Right forelimb (tissue), 1 donor: ENCODE data around the gene KCNG4.
"Not testable (repeated sequence)": the region's sequence is repeated elsewhere in the genome, so short reads cannot be mapped to it uniquely, and the experiment has no call there.

Experiments used
- DNase-seq: peaks from one replicate; pipeline ENCODE4 v3.0.0-alpha.2; 2018

Gene KCNG4

DNA sequence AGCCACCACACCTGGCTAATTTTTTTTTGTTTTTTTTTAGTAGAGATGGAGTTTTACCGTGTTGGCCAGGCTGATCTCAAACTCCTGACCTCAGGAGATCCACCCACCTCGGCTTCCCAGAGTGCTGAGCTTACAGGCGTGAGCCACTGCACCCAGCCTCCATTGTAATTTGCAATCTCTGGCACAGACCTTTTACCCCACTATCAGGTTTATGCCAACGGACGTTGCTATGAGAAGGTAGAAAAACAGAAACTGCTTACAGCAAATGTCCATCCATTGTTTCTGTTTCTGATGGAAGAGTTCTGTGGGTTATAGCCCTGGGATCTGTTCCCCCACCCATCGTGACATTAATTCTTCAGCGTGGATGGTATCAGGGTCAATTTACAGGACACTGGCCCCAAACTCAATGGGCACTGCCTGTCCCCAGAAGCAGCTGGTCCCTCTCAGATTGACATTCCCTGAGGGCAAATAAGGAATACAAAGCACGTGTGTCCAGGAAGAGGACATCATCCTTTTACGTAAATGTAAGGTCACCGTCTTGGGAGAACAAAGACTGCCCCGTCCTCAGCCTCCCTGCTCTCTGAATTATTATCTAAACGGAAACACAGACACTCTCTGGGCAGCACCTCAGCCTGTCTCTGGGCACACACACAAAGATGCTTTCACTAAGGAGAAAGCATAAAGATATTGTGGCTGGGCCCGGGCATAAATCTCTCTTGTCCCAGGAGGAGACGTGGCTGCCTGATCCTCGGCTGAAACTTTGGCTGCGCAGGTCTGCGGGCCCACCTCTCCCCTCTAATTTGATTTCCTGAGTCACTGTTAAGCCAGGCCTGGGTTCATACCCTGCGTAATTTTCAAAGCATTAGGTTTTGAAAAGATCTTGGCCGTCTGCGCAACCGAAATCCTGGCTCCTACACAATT lies 5.2 kb downstream of the KCNG4 start:
- DNase-seq = peak; percentile 57

DNA sequence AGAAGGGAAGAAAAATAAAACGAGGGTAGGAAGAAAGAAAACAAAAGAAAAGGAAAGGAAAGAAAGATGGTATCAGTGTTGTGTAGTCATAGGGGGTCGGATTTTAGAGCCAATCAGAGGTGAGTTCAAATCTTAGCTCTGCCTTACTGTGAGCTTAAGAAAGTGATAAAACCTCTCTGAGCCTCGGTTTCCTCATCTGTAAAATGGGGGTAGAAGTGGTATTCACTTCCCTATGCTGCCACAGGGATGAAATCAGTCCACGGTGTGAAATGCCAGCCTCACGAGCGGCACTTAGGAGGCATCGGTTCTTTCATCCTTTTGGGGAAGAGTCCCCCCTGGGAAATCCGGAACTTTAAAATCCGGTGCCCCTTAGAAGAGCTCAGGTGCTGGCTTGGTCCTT lies 6.1 kb downstream of the KCNG4 start:
- DNase-seq = no peak

GRCh38 chr16:84232969-84233368 lies 6.8 kb downstream of the KCNG4 start:
- DNase-seq = no peak

- DNase-seq = no peak
These were observed 7.8 kb downstream of the KCNG4 start for GRCh38 chr16:84232060-84232459.

DNA sequence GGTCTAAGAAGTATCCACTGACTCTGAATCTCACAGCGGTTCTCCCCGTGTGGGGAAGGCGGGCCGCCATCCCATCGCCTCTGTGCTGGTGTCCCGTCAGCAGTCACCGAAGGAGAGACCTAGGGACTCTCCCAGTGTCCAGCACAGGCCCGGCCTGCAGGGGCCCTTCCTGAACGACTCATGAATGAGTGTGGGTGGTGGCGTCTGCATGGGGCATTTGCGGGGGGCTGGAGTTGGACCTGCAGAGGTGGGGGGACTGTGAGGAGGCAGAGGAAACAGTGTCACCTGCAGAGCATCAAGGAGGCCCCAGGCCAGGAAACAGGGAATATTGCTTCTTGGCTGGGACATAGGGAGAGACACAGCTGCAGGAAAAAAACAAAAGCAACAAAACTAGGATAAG lies 10.3 kb downstream of the KCNG4 start:
- DNase-seq = no peak

- DNase-seq = peak; percentile 74
These were observed 11.5 kb downstream of the KCNG4 start for GRCh38 chr16:84228256-84228838.

GRCh38 chr16:84227548-84227947 lies 12.3 kb downstream of the KCNG4 start:
- no peak for DNase-seq

DNA sequence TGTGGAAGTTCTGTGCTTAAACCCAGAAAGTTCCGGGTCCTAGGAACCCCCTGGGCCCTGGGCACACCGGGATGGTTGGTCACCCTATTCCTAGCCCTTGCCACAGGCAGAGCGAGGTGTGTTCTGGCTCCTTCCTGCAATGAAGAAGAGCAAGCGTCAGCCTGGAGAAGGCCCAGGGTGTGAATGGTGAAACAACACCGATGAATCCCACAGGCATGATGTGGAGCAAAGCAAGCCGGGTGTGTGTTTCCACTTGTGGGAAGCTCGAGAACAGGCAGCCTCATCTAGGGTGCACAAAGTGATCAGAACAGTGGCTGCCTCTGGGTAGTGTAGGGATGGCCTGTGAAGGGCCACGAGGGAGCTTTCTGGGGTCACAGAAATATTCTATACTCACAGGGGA lies 13.8 kb downstream of the KCNG4 start:
- DNase-seq = no peak

GRCh38 chr16:84225571-84225970 lies 14.2 kb downstream of the KCNG4 start:
- DNase-seq = no peak

GRCh38 chr16:84225126-84225525 lies 14.7 kb downstream of the KCNG4 start:
- no peak for DNase-seq

GRCh38 chr16:84224554-84224953 lies 15.3 kb downstream of the KCNG4 start:
- no peak for DNase-seq

DNA sequence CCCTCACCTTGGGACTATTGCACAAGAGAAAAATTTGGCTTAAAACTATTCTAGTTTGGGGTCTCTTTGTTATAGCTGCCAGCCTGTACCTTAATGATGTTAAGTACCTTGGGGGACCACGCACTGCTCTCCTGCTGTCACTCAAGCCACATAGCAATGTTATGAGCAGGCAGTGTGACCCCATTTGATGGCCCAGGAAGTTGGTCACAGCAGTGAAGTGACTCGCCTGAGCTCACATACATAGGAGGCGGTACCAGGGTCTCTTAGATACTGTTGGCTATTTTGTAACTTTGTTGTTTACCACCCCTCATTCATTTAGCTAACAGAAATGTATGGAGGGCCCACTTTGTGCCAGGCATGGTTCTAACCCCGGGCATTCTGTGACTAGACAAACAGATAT lies 16.4 kb downstream of the KCNG4 start:
- no peak for DNase-seq

GRCh38 chr16:84220851-84221250 lies 19.0 kb downstream of the KCNG4 start:
- no peak for DNase-seq

DNA sequence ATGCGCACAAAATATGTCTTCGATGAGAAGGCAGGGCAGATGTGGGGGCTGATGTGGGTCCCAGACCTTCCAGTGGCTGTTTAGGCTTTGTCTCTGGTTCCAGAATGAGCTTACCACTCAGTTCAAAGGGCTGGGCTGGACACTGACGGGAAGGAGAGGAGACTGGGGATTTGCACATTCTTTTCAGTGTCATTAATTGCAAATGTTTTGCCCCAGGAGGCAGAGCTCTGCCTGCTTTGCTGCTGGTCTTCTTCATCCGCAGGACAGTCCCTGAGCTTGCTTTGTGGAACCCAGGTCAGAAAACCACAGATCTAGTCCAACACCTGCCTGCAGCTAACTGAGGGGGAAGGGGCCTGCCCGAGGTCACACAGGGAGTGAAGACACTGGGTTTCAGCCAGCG lies 20.9 kb downstream of the KCNG4 start:
- DNase-seq = no peak

DNA sequence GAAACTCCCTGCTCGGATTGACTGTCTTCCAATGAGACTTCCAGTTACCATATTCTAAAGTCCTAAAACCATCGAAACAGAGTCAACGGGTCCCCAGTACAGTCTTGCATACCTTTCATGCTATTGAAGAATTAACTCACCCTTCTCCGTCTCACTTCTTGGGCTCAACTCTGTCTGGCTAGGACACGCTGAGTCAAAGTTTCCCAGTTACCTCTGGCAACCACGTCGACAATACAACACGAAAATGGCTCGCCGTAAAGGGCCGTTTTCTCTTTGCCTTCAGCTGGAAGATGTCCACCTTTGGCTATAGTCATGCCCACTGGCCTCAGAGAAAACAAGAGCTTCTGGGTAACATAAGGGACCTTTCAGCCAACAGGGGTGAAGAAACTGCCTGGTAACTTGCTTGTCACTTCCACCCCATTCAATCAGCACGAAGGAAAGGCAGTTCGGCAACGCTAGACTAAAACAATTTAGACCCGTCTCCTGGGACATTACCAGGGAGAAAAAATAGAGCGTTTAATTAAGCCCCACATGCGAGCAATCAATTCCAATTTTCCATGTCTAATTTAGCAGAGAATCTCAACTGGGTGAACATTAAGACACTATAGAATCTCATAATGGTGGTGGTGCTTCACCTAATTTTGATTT lies 21.5 kb downstream of the KCNG4 start:
- no peak for DNase-seq

- DNase-seq = not testable (repeated sequence)
These were observed 23.7 kb downstream of the KCNG4 start for GRCh38 chr16:84216144-84216543.

- DNase-seq = no peak
These were observed 24.3 kb downstream of the KCNG4 start for GRCh38 chr16:84215531-84215930.

- no peak for DNase-seq
These were observed 25.3 kb downstream of the KCNG4 start for GRCh38 chr16:84214451-84215066.

DNA sequence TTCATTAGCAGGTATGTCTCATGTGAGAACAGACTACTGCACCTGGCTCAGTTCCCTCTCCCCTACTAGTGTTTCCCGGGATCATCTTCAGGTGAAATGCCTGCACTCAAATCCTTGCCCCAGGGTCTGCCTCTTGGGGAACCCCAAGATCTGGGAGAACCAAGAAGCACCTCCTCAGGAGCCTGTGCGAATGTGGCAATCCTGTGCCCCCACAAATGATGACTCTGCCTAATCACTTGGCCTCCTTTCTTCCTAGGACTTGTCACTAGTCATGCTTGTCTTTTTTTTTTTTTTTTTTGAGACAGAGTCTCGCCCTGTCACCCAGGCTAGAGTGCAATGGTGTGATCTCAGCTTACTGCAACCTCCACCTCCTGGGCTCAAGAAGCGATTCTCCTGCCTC lies 27.2 kb downstream of the KCNG4 start:
- no peak for DNase-seq

DNA sequence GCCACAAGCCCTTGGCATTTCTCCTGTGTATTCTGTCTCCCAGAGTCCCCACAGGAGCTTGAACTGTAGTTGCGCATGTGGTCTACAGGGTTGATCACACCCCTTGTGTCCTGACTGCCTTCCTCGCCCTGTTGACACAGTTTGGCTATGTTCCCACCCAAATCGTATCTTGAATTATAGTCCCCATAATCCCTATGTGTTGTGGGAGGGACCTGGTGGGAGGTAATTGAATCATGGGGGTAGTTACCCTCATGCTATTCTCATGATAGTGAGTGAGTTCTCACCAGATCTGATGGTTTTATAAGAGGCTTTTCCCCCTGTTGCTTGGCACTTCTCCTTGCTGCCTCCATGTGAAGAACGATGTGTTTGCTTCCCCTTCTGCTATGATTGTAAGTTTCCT lies 27.7 kb downstream of the KCNG4 start:
- no peak for DNase-seq

GRCh38 chr16:84209989-84210388 lies 29.8 kb downstream of the KCNG4 start:
- DNase-seq = no peak

- DNase-seq = no peak
These were observed 31.9 kb downstream of the KCNG4 start for GRCh38 chr16:84207879-84208278.

GRCh38 chr16:84207251-84207650 lies 32.6 kb downstream of the KCNG4 start:
- DNase-seq = no peak
